Right lobe of liver (tissue), 4 donors: ENCODE results near the gene PRRT3.

ENCODE experiments used
- CTCF ChIP-seq, 4 donors: fragments of 200-600 bp in 3 of 4; fragments of 450-650 bp in 1 of 4; IDR thresholded peaks; one replicate each; pipeline versions ENCODE4 v1.5.1 to v1.8.0; 2016 to 2022; ENCODE audit warnings: antibody characterized with exemption in 4 of 4, mild to moderate bottlenecking in 2 of 4
- POLR2A ChIP-seq: fragments of 450-650 bp; IDR thresholded peaks from one replicate; pipeline ENCODE4 v1.6.1; 2017; ENCODE audit warnings: antibody characterized with exemption, mild to moderate bottlenecking
- donor health status: DM: no; HTN: no; CAD: no.
- donor health status: DM: no; HTN: no; CAD: no.
- donor health status: DM: no; HTN: yes; CAD: no.

- peak; percentile 49 to 72 (median 58) for TF ChIP-seq CTCF (IDR thresholded peaks at IDR 0.05)
- TF ChIP-seq POLR2A, result peak; percentile 25
These were observed 4.9 kb downstream of the PRRT3 start for GRCh38 chr3:9947025-9947995.
